ENCODE data around the gene GPRASP2.
"Not testable (repeated sequence)": the region's sequence is repeated elsewhere in the genome, so short reads cannot be mapped to it uniquely, and the experiment has no call there.

Gene GPRASP2

GRCh38 chrX:102720237-102721168 lies 8.3 kb downstream of the GPRASP2 start, which contains the start of gene GPRASP3:
Gene GPRASP3 (plus strand): TSS chrX:102720743. CDS start chrX:102748996, 28,253 bp downstream.
- DNase-seq (ENCODE audit: low spot score), result peak; percentile 52
- in situ Hi-C loops (cut with MboI; ENCODE audit: low pct_unique_long_range_greater_than_20kb, low sequenced_read_pairs, unreplicated experiment), result loop anchor here (10.0 kb wide), 1 partner anchor 56 kb away; no protein-coding TSS in a partner anchor
- no peak for TF ChIP-seq CTCF (IDR thresholded peaks at IDR 0.05; ENCODE audit: extremely low read depth, insufficient read depth, missing control alignments)

- not testable (repeated sequence) for DNase-seq (ENCODE audit: low spot score)
- in situ Hi-C loops (cut with MboI; ENCODE audit: low pct_unique_long_range_greater_than_20kb, low sequenced_read_pairs, unreplicated experiment), result loop anchor here (10.0 kb wide), 1 partner anchor 56 kb away; no protein-coding TSS in a partner anchor
Observed at GRCh38 chrX:102721169-102721506, 8.9 kb downstream of the GPRASP2 start.

GRCh38 chrX:102723456-102723855 lies 11.2 kb downstream of the GPRASP2 start:
- DNase-seq (ENCODE audit: low spot score), result no peak
- in situ Hi-C loops (cut with MboI; ENCODE audit: low pct_unique_long_range_greater_than_20kb, low sequenced_read_pairs, unreplicated experiment), result loop anchor here (10.0 kb wide), 1 partner anchor 59 kb away; no protein-coding TSS in a partner anchor
- TF ChIP-seq CTCF (IDR thresholded peaks at IDR 0.05; ENCODE audit: extremely low read depth, insufficient read depth, missing control alignments), result no peak

GRCh38 chrX:102727761-102728160 lies 15.5 kb downstream of the GPRASP2 start:
- no peak for DNase-seq (ENCODE audit: low spot score)
- no peak for TF ChIP-seq CTCF (IDR thresholded peaks at IDR 0.05; ENCODE audit: extremely low read depth, insufficient read depth, missing control alignments)
- in situ Hi-C loops (cut with MboI; ENCODE audit: low pct_unique_long_range_greater_than_20kb, low sequenced_read_pairs, unreplicated experiment), result loop anchor here (10.0 kb wide), 1 partner anchor 63 kb away; no protein-coding TSS in a partner anchor

GRCh38 chrX:102728646-102729045 lies 16.4 kb downstream of the GPRASP2 start:
- no peak for TF ChIP-seq CTCF (IDR thresholded peaks at IDR 0.05; ENCODE audit: extremely low read depth, insufficient read depth, missing control alignments)
- in situ Hi-C loops (cut with MboI; ENCODE audit: low pct_unique_long_range_greater_than_20kb, low sequenced_read_pairs, unreplicated experiment), result loop anchor here (10.0 kb wide), 1 partner anchor 64 kb away; no protein-coding TSS in a partner anchor
- DNase-seq (ENCODE audit: low spot score), result no peak

- no peak for DNase-seq (ENCODE audit: low spot score)
- TF ChIP-seq CTCF (IDR thresholded peaks at IDR 0.05; ENCODE audit: extremely low read depth, insufficient read depth, missing control alignments), result no peak
Observed at GRCh38 chrX:102739657-102740056, 27.4 kb downstream of the GPRASP2 start.

GRCh38 chrX:102744307-102744706 lies 32.1 kb downstream of the GPRASP2 start:
- in situ Hi-C loops (cut with MboI; ENCODE audit: low pct_unique_long_range_greater_than_20kb, low sequenced_read_pairs, unreplicated experiment), result no loop called here
- TF ChIP-seq CTCF (IDR thresholded peaks at IDR 0.05; ENCODE audit: extremely low read depth, insufficient read depth, missing control alignments), result no peak
- no peak for DNase-seq (ENCODE audit: low spot score)

More at GRCh38 chrX:102739657-102740056, 27.4 kb downstream of the GPRASP2 start:
- in situ Hi-C loops (cut with MboI; ENCODE audit: low pct_unique_long_range_greater_than_20kb, low sequenced_read_pairs, unreplicated experiment), result no loop called here
